K562 (cell line): ENCODE data around the gene MTA1. TPM values are rescaled to one million over a fixed set of nuclear protein-coding genes. Genes with fewer than 3 reads are reported as not detected.
A peak's percentile ranks its signal among the peaks of the same experiment; 100 is the strongest.

Experiments used
- CBX3 ChIP-seq, 2 experiments: IDR thresholded peaks; 1 replicate in 1 of 2; 2 replicates in 1 of 2; pipeline ENCODE4 v1.6.1; 2012; ENCODE audit warnings: inconsistent platforms in 2 of 2, low read length in 2 of 2, borderline replicate concordance in 1 of 2, control low read depth in 1 of 2
- FOXA3 ChIP-seq, 2 experiments: fragments of 450-650 bp in 1 of 2; sonication (generic) in 1 of 2; formaldehyde crosslinking; IDR thresholded peaks in 1 of 2; conservative IDR thresholded peaks in 1 of 2; 2 replicates each; pipeline versions ENCODE4 v1.4.0 to v1.8.0; 2020 to 2022; ENCODE audit warnings: mild to moderate bottlenecking in 2 of 2, missing genetic modification reagents in 1 of 2
- GABPB2 ChIP-seq: fragments of 250-450 bp; sonication (Bioruptor Pico); conservative IDR thresholded peaks from 2 replicates; pipeline ENCODE4 v1.5.1; 2021; ENCODE audit warnings: mild to moderate bottlenecking
- HDAC6 ChIP-seq: IDR thresholded peaks from 2 replicates; pipeline ENCODE4 v1.6.1; 2012; ENCODE audit warnings: low read depth, mild to moderate bottlenecking, control low read depth, inconsistent platforms, low read length, moderate library complexity
- KAT2B ChIP-seq: IDR thresholded peaks from one replicate; pipeline ENCODE4 v1.6.1; 2012; ENCODE audit warnings: low read depth, mild to moderate bottlenecking, control low read depth, inconsistent platforms, low read length, moderate library complexity
- RNF2 ChIP-seq: sonication (generic); IDR thresholded peaks from 2 replicates; pipeline ENCODE4 v1.6.1; 2016
- XRCC3 ChIP-seq: fragments of 450-650 bp; IDR thresholded peaks from 2 replicates; pipeline ENCODE4 v1.6.1; 2017; ENCODE audit warnings: mild to moderate bottlenecking, moderate library complexity
- ZC3H11A ChIP-seq: IDR thresholded peaks from 2 replicates; pipeline ENCODE4 v1.6.1; 2012; ENCODE audit warnings: low read depth, low read length, improper control_type of control experiment
- ZNF24 ChIP-seq: fragments of 450-650 bp; IDR thresholded peaks from 2 replicates; pipeline ENCODE4 v1.6.1; 2016
- polyA plus RNA-seq, 8 experiments: library from polyadenylated mRNA; depleted of rRNA in 4 of 8; stranded (reverse) in 5 of 8; unstranded in 3 of 8; fragments of >200 nt; fragmentation: Nextera tagmentation in 2 of 8; fragmentation: Illumina TruSeq in 1 of 8; extraction: Ambion mirVana in 2 of 8; extraction: Trizol in 1 of 8; gene quantifications; 2 replicates each; pipeline versions ENCODE4 v1.2.1 to v1.2.3, GENCODE V29; 2011 to 2014; ENCODE audit warnings: inconsistent platforms in 1 of 8, missing spikeins in 1 of 8
- total RNA-seq, 7 experiments: library from RNA; depleted of rRNA in 6 of 7; stranded (reverse); fragments of >200 nt in 6 of 7; fragmentation: Illumina TruSeq in 2 of 7; extraction: Trizol in 2 of 7; gene quantifications; 2 replicates each; pipeline versions ENCODE4 v1.2.1 to v1.2.3, GENCODE V29; 2011 to 2021; ENCODE audit warnings: low replicate concordance in 1 of 7
- TF ChIP-seq, protein P1 (sequence below): fragments of 450-650 bp; IDR thresholded peaks from 2 replicates; pipeline ENCODE4 v1.6.1; 2016; ENCODE audit warnings: mild to moderate bottlenecking, moderate library complexity
- TF ChIP-seq, protein P2 (sequence below), 2 experiments: IDR thresholded peaks; 2 replicates each; pipeline ENCODE4 v1.6.1; 2011; ENCODE audit warnings: borderline replicate concordance in 1 of 2, control low read depth in 1 of 2, low read depth in 1 of 2, low read length in 1 of 2, mild to moderate bottlenecking in 1 of 2, mixed read lengths in 1 of 2, moderate library complexity in 1 of 2; ENCODE audit not compliant: insufficient read depth in 1 of 2, insufficient read length in 1 of 2, poor library complexity in 1 of 2, severe bottlenecking in 1 of 2; ENCODE audit errors: extremely low read depth in 1 of 2
- TF ChIP-seq, protein P3 (sequence below): fragments of 450-650 bp; IDR thresholded peaks from 2 replicates; pipeline ENCODE4 v1.7.0; 2016; ENCODE audit warnings: borderline replicate concordance

MTA1 gene
- total and polyA plus RNA-seq, 9 of the 15 experiments (the other 6 are each of a cell fraction or from before 2014, with no cell fraction given), result 0.13 to 118 (median 32.3) TPM

GRCh38 chr14:105490572-105491365 is 71.1 kb downstream of the MTA1 start, which contains the start of gene TEDC1 (continued):
- TF ChIP-seq FOXA3 (CRISPR knock-in tag; conservative IDR thresholded peaks at IDR 0.05 in 1 of 2, IDR thresholded peaks at IDR 0.05 in 1 of 2) (no peak; a peak in 1 of 4 replicates), HDAC6 (no peak), ZC3H11A (no peak), ZNF24 (no peak; the same call in 1 of the 2 replicates), GABPB2 (no peak), KAT2B (no peak), CBX3 (IDR thresholded peaks at IDR 0.05; ENCODE audit: borderline replicate concordance in 1 of 2, low read length in 2 of 2) (peak in 1 of 2 experiments; percentile 16; a peak in 1 of 3 replicates), RNF2 (peak; percentile 40; the same call in 1 of the 2 replicates), XRCC3 (no peak)
- TF ChIP-seq, protein P1, sequence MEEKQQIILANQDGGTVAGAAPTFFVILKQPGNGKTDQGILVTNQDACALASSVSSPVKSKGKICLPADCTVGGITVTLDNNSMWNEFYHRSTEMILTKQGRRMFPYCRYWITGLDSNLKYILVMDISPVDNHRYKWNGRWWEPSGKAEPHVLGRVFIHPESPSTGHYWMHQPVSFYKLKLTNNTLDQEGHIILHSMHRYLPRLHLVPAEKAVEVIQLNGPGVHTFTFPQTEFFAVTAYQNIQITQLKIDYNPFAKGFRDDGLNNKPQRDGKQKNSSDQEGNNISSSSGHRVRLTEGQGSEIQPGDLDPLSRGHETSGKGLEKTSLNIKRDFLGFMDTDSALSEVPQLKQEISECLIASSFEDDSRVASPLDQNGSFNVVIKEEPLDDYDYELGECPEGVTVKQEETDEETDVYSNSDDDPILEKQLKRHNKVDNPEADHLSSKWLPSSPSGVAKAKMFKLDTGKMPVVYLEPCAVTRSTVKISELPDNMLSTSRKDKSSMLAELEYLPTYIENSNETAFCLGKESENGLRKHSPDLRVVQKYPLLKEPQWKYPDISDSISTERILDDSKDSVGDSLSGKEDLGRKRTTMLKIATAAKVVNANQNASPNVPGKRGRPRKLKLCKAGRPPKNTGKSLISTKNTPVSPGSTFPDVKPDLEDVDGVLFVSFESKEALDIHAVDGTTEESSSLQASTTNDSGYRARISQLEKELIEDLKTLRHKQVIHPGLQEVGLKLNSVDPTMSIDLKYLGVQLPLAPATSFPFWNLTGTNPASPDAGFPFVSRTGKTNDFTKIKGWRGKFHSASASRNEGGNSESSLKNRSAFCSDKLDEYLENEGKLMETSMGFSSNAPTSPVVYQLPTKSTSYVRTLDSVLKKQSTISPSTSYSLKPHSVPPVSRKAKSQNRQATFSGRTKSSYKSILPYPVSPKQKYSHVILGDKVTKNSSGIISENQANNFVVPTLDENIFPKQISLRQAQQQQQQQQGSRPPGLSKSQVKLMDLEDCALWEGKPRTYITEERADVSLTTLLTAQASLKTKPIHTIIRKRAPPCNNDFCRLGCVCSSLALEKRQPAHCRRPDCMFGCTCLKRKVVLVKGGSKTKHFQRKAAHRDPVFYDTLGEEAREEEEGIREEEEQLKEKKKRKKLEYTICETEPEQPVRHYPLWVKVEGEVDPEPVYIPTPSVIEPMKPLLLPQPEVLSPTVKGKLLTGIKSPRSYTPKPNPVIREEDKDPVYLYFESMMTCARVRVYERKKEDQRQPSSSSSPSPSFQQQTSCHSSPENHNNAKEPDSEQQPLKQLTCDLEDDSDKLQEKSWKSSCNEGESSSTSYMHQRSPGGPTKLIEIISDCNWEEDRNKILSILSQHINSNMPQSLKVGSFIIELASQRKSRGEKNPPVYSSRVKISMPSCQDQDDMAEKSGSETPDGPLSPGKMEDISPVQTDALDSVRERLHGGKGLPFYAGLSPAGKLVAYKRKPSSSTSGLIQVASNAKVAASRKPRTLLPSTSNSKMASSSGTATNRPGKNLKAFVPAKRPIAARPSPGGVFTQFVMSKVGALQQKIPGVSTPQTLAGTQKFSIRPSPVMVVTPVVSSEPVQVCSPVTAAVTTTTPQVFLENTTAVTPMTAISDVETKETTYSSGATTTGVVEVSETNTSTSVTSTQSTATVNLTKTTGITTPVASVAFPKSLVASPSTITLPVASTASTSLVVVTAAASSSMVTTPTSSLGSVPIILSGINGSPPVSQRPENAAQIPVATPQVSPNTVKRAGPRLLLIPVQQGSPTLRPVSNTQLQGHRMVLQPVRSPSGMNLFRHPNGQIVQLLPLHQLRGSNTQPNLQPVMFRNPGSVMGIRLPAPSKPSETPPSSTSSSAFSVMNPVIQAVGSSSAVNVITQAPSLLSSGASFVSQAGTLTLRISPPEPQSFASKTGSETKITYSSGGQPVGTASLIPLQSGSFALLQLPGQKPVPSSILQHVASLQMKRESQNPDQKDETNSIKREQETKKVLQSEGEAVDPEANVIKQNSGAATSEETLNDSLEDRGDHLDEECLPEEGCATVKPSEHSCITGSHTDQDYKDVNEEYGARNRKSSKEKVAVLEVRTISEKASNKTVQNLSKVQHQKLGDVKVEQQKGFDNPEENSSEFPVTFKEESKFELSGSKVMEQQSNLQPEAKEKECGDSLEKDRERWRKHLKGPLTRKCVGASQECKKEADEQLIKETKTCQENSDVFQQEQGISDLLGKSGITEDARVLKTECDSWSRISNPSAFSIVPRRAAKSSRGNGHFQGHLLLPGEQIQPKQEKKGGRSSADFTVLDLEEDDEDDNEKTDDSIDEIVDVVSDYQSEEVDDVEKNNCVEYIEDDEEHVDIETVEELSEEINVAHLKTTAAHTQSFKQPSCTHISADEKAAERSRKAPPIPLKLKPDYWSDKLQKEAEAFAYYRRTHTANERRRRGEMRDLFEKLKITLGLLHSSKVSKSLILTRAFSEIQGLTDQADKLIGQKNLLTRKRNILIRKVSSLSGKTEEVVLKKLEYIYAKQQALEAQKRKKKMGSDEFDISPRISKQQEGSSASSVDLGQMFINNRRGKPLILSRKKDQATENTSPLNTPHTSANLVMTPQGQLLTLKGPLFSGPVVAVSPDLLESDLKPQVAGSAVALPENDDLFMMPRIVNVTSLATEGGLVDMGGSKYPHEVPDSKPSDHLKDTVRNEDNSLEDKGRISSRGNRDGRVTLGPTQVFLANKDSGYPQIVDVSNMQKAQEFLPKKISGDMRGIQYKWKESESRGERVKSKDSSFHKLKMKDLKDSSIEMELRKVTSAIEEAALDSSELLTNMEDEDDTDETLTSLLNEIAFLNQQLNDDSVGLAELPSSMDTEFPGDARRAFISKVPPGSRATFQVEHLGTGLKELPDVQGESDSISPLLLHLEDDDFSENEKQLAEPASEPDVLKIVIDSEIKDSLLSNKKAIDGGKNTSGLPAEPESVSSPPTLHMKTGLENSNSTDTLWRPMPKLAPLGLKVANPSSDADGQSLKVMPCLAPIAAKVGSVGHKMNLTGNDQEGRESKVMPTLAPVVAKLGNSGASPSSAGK, result peak; percentile 24; the same call in 1 of the 2 replicates
- TF ChIP-seq, protein P2, sequence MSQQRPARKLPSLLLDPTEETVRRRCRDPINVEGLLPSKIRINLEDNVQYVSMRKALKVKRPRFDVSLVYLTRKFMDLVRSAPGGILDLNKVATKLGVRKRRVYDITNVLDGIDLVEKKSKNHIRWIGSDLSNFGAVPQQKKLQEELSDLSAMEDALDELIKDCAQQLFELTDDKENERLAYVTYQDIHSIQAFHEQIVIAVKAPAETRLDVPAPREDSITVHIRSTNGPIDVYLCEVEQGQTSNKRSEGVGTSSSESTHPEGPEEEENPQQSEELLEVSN (IDR thresholded peaks at IDR 0.05; ENCODE audit: borderline replicate concordance in 1 of 2, extremely low read depth in 1 of 2, insufficient read depth in 1 of 2, insufficient read length in 1 of 2, low read depth in 1 of 2, low read length in 1 of 2, poor library complexity in 1 of 2, severe bottlenecking in 1 of 2), result peak; percentile 55 to 83
- TF ChIP-seq, protein P3, sequence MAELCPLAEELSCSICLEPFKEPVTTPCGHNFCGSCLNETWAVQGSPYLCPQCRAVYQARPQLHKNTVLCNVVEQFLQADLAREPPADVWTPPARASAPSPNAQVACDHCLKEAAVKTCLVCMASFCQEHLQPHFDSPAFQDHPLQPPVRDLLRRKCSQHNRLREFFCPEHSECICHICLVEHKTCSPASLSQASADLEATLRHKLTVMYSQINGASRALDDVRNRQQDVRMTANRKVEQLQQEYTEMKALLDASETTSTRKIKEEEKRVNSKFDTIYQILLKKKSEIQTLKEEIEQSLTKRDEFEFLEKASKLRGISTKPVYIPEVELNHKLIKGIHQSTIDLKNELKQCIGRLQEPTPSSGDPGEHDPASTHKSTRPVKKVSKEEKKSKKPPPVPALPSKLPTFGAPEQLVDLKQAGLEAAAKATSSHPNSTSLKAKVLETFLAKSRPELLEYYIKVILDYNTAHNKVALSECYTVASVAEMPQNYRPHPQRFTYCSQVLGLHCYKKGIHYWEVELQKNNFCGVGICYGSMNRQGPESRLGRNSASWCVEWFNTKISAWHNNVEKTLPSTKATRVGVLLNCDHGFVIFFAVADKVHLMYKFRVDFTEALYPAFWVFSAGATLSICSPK, result no peak
